ENCODE results near the gene RAB11FIP3. TPM values are rescaled to one million over a fixed set of nuclear protein-coding genes. Genes with fewer than 3 reads are reported as not detected.
"Not testable (repeated sequence)": the region's sequence is repeated elsewhere in the genome, so short reads cannot be mapped to it uniquely, and the experiment has no call there.

Gene RAB11FIP3
- total RNA-seq, 2 experiments from 2014 or later: 14.2 to 17.0 TPM

DNA sequence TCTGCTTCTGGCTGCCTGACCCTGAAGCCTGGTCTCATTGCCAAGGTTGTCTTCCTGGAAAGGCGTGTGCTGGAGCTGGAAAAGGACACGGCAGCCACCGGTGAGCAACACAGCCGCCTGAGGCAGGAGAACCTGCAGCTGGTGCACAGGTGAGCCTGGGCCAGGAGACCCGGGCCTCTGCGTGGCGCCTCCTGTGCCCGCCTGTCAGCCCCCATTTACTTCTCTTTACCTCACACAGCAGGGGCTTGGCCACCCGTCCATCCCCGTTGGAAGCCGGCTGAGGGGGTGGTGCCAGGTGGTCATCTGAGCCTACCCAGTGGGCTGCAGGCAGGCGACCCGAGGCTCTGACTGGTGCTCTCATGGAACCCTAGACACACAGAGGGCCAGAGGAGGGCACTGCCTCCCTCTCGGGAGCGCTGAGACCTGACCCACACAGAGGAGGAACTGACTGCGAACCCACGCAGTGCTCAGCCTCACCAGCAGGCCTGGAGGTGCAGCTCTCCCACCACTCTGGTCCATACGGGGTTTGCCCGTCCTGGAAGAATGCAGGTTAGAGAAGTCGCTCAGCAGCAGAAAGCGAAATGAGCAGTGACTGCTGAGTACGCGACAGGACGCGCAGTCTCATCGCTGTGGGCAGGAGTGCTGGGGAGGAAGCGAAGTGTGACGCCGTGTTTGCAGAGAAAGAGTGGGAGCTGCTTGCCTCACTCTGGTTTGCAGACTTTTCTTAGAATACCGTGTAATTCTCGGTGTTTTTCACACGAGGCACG is 80.2 kb downstream of the RAB11FIP3 start:
- POLR2A ChIA-PET: no interaction called here
- CTCF ChIA-PET: interaction anchor here (0.7 kb wide), 1 partner anchor 18 kb away, joined by 3 read pairs; no protein-coding TSS in a partner anchor
- no peak overlapping the region for H3K4me3 Mint-ChIP-seq
- ATAC-seq (no peak), DNase-seq (no peak)
- H3K27me3 Mint-ChIP-seq: no peaks in the 10 kb centered on the region
- H3K36me3 Mint-ChIP-seq (ENCODE audit: low read depth): peaks cover 2% of the 10 kb centered on the region
- no peaks in the 10 kb centered on the region for H3K9me3 Mint-ChIP-seq (ENCODE audit: low read depth)
- intact Hi-C loops (cut with DNase I, micrococcal nuclease): no loop called here
- no peak overlapping the region for H3K27ac Mint-ChIP-seq
- H3K4me1 Mint-ChIP-seq: no peaks in the 10 kb centered on the region

DNA sequence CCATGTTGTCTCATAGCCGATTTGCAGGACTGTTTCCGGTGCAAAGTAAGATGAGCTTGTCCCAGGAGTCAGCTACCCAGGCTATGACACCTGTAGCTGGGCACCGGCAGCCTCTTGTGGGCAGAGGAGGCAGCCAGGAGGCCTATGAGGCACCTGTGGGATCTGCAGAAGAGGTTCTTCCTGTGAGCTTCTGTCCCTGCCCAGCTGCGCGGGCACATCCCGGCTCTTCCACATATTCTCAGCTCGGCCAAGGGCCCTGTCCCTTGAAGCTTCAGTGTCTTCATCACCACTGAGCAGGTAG is 80.7 kb downstream of the RAB11FIP3 start:
- Mint-ChIP-seq H3K27ac (no peak overlapping the region), H3K9me3 (ENCODE audit: low read depth) (no peaks in the 10 kb centered on the region), H3K27me3 (no peaks in the 10 kb centered on the region), H3K4me1 (no peaks in the 10 kb centered on the region), H3K4me3 (no peak overlapping the region), H3K36me3 (ENCODE audit: low read depth) (peaks cover 2% of the 10 kb centered on the region)
- ATAC-seq (no peak), DNase-seq (no peak)
- ChIA-PET CTCF (interaction anchor here (0.7 kb wide), 1 partner anchor 18 kb away, joined by 3 read pairs; no protein-coding TSS in a partner anchor), POLR2A (no interaction called here)
- intact Hi-C loops (cut with DNase I, micrococcal nuclease): no loop called here

DNA sequence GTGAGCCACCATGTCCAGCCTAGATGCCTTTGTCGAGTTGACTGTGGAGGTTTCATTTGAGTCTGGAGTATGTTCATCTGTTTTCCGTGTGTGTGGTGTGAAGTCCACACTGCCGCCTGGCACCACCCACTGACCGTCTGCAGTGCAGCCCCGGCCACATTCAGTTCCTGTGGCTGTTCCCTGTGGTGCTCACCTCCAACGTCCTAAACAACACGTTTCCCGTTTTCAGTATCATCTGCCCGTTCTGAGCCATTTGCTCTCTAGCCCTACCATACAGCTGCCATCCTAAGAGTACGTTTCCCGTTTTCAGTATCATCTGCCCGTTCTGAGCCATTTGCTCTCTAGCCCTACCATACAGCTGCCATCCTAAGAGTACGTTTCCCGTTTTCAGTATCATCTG is 82.1 kb downstream of the RAB11FIP3 start:
- H3K4me1 Mint-ChIP-seq; H3K4me3 Mint-ChIP-seq; H3K36me3 Mint-ChIP-seq (ENCODE audit: low read depth); H3K27me3 Mint-ChIP-seq; H3K9me3 Mint-ChIP-seq (ENCODE audit: low read depth); H3K27ac Mint-ChIP-seq; intact Hi-C loops (cut with DNase I, micrococcal nuclease); DNase-seq; ATAC-seq; POLR2A ChIA-PET; CTCF ChIA-PET: not testable (repeated sequence)

DNA sequence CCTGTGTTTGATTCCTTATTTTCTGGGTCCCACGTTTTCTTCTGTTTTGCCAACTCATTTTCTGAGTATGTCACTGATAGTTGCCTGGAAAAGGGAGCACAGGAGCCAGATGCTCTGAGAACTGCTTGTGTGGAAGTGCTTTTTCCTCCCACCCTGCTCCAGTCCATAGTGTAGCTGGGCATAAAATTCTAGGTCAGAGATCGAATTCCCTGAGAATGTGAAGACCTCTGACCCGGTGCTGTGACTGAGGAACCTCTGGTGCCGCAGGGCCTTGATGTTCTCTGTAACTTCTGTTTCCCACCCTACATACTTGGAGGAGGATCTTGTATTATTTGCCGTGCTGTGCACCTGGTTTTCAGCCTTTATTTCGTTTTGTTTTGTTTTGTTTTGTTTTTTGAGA is 82.5 kb downstream of the RAB11FIP3 start:
- Mint-ChIP-seq H3K9me3 (ENCODE audit: low read depth) (no peaks in the 10 kb centered on the region), H3K4me3 (no peak overlapping the region), H3K4me1 (no peaks in the 10 kb centered on the region), H3K27ac (no peak overlapping the region), H3K36me3 (ENCODE audit: low read depth) (peaks cover 2% of the 10 kb centered on the region), H3K27me3 (no peaks in the 10 kb centered on the region)
- intact Hi-C loops (cut with DNase I, micrococcal nuclease): no loop called here
- DNase-seq: no peak
- ChIA-PET CTCF (no interaction called here), POLR2A (no interaction called here)
- ATAC-seq: no peak

DNA sequence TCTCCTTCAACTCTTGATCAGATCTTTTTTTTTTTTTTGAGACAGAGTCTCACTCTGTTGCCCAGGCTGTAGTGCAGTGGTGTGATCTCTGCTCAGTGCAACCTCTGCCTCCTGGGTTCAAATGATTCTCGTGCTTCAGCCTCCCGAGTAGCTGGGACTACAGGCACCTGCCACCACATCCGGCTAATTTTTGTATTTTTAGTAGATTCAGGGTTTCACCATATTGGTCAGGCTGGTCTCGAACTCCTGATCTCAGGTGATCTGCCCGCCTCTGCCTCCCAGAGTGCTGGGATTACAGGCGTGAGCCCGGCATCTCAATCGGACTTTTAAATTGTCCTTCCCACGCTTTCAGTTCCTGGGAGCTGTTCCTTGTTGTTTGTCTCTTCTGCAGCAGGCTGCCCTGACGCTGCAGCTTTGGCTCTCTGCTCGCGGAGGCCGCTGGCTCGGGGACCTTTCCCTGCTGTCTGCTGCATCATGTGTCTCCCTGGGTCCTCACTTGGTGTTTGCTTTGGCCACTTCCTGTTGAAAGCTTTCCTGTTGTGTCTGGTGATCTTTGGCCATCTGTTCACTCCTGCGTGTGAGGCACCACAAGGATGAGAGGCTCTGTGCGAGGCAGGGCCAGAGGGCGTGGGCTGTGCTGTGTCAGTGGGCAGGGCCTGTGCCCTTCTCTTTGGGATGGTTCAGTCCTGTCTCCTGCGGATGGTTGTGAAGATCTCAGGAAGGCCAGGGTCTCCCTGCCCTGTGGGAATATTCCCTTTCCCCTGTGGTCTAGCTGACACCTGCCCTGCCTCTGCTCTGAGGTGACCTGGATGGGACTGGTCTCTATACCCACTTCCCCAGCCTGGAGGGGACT is 83.7 kb downstream of the RAB11FIP3 start:
- DNase-seq (no peak), ATAC-seq (no peak)
- intact Hi-C loops (cut with DNase I, micrococcal nuclease): no loop called here
- CTCF ChIA-PET: no interaction called here
- Mint-ChIP-seq H3K36me3 (ENCODE audit: low read depth) (peaks cover 2% of the 10 kb centered on the region), H3K4me3 (no peak overlapping the region), H3K27me3 (no peaks in the 10 kb centered on the region), H3K9me3 (ENCODE audit: low read depth) (no peaks in the 10 kb centered on the region), H3K27ac (no peak overlapping the region), H3K4me1 (no peaks in the 10 kb centered on the region)
- POLR2A ChIA-PET: no interaction called here

DNA sequence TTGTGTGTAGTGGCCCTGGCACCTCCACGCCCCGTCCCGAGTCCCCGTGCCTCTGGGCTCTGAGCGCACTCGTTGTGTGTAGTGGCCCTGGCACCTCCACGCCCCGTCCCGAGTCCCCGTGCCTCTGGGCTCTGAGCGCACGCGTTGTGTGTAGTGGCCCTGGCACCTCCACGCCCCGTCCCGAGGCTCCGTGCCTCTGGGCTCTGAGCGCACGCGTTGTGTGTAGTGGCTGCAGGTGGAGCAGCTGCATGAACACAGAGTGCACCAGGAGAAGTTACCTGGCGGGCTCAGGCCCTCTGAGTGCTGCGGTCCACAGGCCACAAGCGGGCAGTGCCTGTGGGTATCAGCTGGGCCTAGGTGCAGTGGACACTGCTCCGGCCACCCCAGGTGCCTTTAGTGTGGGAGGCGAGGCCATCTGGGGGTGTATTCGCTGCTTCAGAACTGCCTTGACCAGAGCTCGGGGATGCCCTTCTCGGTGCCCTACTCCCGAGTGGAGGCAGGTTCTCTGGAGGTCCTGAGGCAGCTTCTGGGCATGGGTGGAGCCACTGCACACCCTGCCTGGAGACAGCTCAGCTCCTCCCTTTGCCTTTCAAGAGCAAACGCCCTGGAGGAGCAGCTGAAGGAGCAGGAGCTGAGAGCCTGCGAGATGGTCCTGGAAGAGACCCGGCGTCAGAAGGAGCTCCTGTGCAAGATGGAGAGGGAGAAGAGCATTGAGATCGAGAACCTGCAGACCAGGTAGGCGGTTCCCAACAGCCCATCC is 84.8 kb downstream of the RAB11FIP3 start:
- intact Hi-C loops (cut with DNase I, micrococcal nuclease): no loop called here
- ChIA-PET POLR2A (no interaction called here), CTCF (no interaction called here)
- Mint-ChIP-seq H3K27ac (no peak overlapping the region), H3K4me3 (no peak overlapping the region), H3K9me3 (ENCODE audit: low read depth) (no peaks in the 10 kb centered on the region), H3K4me1 (no peaks in the 10 kb centered on the region), H3K27me3 (no peaks in the 10 kb centered on the region), H3K36me3 (ENCODE audit: low read depth) (peaks cover 2% of the 10 kb centered on the region)
- DNase-seq: no peak
- ATAC-seq: no peak

DNA sequence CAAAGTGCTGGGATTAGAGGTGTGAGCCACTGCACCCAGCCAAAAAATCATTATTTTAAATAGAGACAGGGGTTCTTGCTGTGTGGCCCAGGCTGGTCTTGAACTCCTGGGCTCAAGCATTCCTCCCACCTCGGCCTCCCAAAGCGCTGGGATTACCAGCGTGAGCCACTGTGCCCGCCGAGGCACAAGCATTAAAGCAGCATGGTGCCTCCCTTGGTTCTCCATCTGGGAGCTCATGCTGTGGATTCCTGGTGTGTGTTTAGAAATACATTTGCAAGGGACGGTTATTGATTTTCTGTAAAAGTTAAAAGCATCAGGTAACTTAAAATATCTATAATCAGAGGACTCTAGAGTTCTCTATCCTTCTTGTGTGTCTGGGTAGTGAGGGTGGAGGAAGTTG is 87.4 kb downstream of the RAB11FIP3 start:
- H3K27ac Mint-ChIP-seq: no peak overlapping the region
- no peak for ATAC-seq
- CTCF ChIA-PET: no interaction called here
- POLR2A ChIA-PET: no interaction called here
- H3K9me3 Mint-ChIP-seq (ENCODE audit: low read depth): no peaks in the 10 kb centered on the region
- DNase-seq: no peak
- H3K4me3 Mint-ChIP-seq: no peak overlapping the region
- H3K27me3 Mint-ChIP-seq: no peaks in the 10 kb centered on the region
- peaks cover 2% of the 10 kb centered on the region for H3K36me3 Mint-ChIP-seq (ENCODE audit: low read depth)
- no peaks in the 10 kb centered on the region for H3K4me1 Mint-ChIP-seq
- intact Hi-C loops (cut with DNase I, micrococcal nuclease): no loop called here

DNA sequence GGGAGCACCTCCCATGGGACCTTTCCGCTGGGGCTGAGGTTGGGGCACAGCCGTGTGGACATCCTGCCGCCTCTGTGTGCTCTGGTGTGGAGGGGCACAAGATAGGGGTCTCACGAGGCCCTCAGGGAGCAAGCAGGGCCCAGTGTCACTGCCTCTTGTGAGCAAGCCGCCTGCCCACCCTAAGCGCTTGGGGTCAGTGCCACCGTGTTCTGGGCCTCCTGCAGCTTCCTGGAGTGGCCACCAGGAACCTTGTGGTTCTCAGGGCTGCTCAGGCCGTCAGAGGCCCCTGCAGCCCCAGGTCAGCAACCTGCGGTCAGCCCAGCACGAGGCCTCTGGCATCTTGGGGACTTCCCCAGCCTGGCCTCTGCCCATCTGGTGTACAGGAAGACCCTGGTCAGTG is 88.5 kb downstream of the RAB11FIP3 start:
- Mint-ChIP-seq H3K4me3 (no peak overlapping the region), H3K36me3 (ENCODE audit: low read depth) (peaks cover 2% of the 10 kb centered on the region), H3K27ac (no peak overlapping the region), H3K4me1 (no peaks in the 10 kb centered on the region), H3K9me3 (ENCODE audit: low read depth) (no peaks in the 10 kb centered on the region), H3K27me3 (no peaks in the 10 kb centered on the region)
- intact Hi-C loops (cut with DNase I, micrococcal nuclease): no loop called here
- CTCF ChIA-PET: interaction anchor here (1.5 kb wide), 1 partner anchor 12 kb away, joined by 4 read pairs; no protein-coding TSS in a partner anchor
- POLR2A ChIA-PET: no interaction called here
- no peak for DNase-seq
- ATAC-seq: no peak

DNA sequence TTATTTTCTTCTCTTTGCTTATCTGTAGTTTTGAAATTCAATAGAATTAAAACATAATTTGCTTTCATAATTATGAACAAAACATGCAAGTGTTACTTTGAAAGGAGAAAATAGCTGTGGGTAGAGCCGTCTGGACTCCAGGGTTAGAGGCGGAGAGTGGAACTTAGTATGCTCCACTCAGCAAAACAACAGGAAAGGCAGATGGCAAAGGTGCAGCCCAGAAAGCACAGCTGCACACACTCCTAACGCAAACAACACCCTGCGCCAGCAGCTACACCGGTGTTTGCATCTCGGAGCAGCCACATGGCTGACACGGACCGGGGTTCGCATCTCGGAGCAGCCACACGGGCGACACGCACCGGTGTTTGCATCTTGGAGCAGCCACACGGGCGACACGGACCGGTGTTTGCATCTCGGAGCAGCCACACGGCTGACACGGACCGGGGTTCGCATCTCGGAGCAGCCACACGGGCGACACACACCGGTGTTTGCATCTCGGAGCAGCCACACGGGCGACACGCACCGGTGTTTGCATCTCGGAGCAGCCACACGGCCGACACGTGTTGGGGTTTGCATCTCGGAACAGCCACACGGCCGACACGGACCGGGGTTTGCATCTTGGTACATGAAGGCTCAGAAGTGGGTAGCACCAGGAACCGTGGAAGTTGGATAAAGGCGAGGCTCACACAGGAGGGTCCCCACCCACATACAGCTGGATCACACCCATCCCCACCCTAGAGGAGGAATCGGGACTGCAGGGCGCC is 89.9 kb downstream of the RAB11FIP3 start:
- no peak for ATAC-seq
- H3K27ac Mint-ChIP-seq: no peak overlapping the region
- ChIA-PET POLR2A (no interaction called here), CTCF (interaction anchor here (1.5 kb wide), 1 partner anchor 11 kb away, joined by 4 read pairs; no protein-coding TSS in a partner anchor)
- no peaks in the 10 kb centered on the region for H3K36me3 Mint-ChIP-seq (ENCODE audit: low read depth)
- H3K9me3 Mint-ChIP-seq (ENCODE audit: low read depth): no peaks in the 10 kb centered on the region
- no peaks in the 10 kb centered on the region for H3K27me3 Mint-ChIP-seq
- intact Hi-C loops (cut with DNase I, micrococcal nuclease): no loop called here
- no peaks in the 10 kb centered on the region for H3K4me1 Mint-ChIP-seq
- no peak overlapping the region for H3K4me3 Mint-ChIP-seq
- DNase-seq: no peak

DNA sequence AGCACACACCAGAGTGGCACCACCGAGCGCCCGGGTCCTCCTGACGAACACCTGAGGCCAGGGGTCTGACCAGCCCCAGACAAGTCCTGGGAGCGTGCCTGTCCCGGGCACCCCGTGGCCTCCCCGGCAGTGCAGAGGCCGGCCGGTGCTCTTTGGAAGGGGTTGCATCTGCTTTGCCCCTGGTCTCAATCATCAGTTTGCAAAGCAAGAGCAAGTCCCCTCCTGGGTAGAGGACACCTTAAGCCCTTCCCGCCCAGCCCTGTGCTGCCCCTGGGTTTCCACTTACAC is 90.4 kb downstream of the RAB11FIP3 start:
- no peaks in the 10 kb centered on the region for H3K9me3 Mint-ChIP-seq (ENCODE audit: low read depth)
- ChIA-PET CTCF (no interaction called here), POLR2A (no interaction called here)
- H3K36me3 Mint-ChIP-seq (ENCODE audit: low read depth): no peaks in the 10 kb centered on the region
- DNase-seq: no peak
- no peaks in the 10 kb centered on the region for H3K4me1 Mint-ChIP-seq
- no peak overlapping the region for H3K4me3 Mint-ChIP-seq
- no peak overlapping the region for H3K27ac Mint-ChIP-seq
- no peak for ATAC-seq
- no peaks in the 10 kb centered on the region for H3K27me3 Mint-ChIP-seq
- intact Hi-C loops (cut with DNase I, micrococcal nuclease): no loop called here

DNA sequence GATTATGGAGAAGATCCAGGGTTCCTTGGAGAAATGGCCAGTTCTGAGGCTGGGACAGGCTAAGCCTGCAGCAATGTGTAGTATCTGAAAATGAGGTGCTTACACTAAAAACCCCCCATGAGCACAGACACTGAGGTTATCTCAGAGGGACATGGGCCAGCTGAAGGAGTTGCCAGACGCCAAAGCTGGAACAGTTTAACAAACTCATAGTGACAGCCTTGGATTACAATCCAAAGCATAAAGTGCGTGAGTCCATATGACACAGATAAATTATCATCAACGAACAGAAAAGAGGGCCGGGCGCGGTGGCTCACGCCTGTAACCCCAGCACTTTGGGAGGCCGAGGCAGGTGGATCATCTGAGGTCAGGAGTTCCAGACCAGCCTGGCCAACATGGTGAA is 90.9 kb downstream of the RAB11FIP3 start:
- intact Hi-C loops (cut with DNase I, micrococcal nuclease): no loop called here

More for the DNA sequence above, 90.9 kb downstream of the RAB11FIP3 start:
- no peaks in the 10 kb centered on the region for H3K36me3 Mint-ChIP-seq (ENCODE audit: low read depth)
- no peaks in the 10 kb centered on the region for H3K27me3 Mint-ChIP-seq
- DNase-seq (no peak), ATAC-seq (no peak)
- CTCF ChIA-PET: no interaction called here
- no peak overlapping the region for H3K27ac Mint-ChIP-seq
- no peaks in the 10 kb centered on the region for H3K4me1 Mint-ChIP-seq
- POLR2A ChIA-PET: no interaction called here
- no peaks in the 10 kb centered on the region for H3K9me3 Mint-ChIP-seq (ENCODE audit: low read depth)
- no peak overlapping the region for H3K4me3 Mint-ChIP-seq

Measured in activated CD4-positive, alpha-beta T cell treated with anti-CD3 and anti-CD28 coated beads for 36 hours (primary cell).